CD4-positive, alpha-beta memory T cell (primary cell): ENCODE results near the gene KIF4A. TPM values are rescaled to one million over a fixed set of nuclear protein-coding genes. Genes with fewer than 3 reads are reported as not detected.
"Not testable (repeated sequence)": the region's sequence is repeated elsewhere in the genome, so short reads cannot be mapped to it uniquely, and the experiment has no call there.

ENCODE experiments used
- CTCF ChIA-PET: fragments of 350-600 bp; sonication (Branson Sonifier 250); formaldehyde crosslinking; loops from one replicate; lab custom pipeline; 2021; ENCODE audit warnings: inconsistent platforms; ENCODE audit not compliant: partially characterized antibody; lab: Charles Lee
- POLR2A ChIA-PET: fragments of 350-600 bp; sonication (Branson Sonifier 250); formaldehyde crosslinking; loops from one replicate; lab custom pipeline; 2021; ENCODE audit not compliant: partially characterized antibody; lab: Charles Lee
- DNase-seq, 5 donors: peaks; one replicate each; pipeline versions ENCODE4 v3.0.0 to v3.0.0-alpha.2; 2020 to 2022; ENCODE audit warnings: mixed read lengths in 1 of 5
- H3K27ac ChIP-seq: one replicate; pipeline ENCODE4 v1.7.0; 2013; ENCODE audit warnings: low read depth, low read length
- H3K27me3 ChIP-seq: 2 replicates; pipeline ENCODE4 v1.7.0; 2013; ENCODE audit warnings: mild to moderate bottlenecking, low read length, moderate library complexity; ENCODE audit not compliant: insufficient read depth
- H3K36me3 ChIP-seq: 2 replicates; pipeline ENCODE4 v1.7.0; 2013; ENCODE audit warnings: mild to moderate bottlenecking, low read length, moderate library complexity; ENCODE audit not compliant: insufficient read depth
- H3K4me1 ChIP-seq: 2 replicates; pipeline ENCODE4 v1.7.0; 2013; ENCODE audit warnings: mild to moderate bottlenecking, low read length, moderate library complexity; ENCODE audit not compliant: insufficient read depth
- H3K4me3 ChIP-seq, 2 donors: one replicate each; pipeline ENCODE4 v1.7.0; 2013; ENCODE audit warnings: low read length in 2 of 2, mild to moderate bottlenecking in 1 of 2
- H3K9me3 ChIP-seq, 2 donors: one replicate each; pipeline ENCODE4 v1.7.0; 2013; ENCODE audit warnings: low read length in 2 of 2, control low read depth in 1 of 2; ENCODE audit not compliant: control insufficient read depth in 1 of 2
- H3K27ac Mint-ChIP-seq, 7 donors: one replicate each; pipeline ENCODE4 v1.8.0; 2020 to 2021; ENCODE audit warnings: mixed read lengths in 7 of 7, mild to moderate bottlenecking in 6 of 7, inconsistent platforms in 3 of 7, moderate library complexity in 3 of 7
- H3K27me3 Mint-ChIP-seq, 2 donors: one replicate each; pipeline ENCODE4 v1.8.0; 2020 to 2021; ENCODE audit warnings: mixed read lengths in 2 of 2
- H3K36me3 Mint-ChIP-seq, 2 donors: one replicate each; pipeline ENCODE4 v1.8.0; 2020 to 2021; ENCODE audit warnings: mixed read lengths in 2 of 2, inconsistent platforms in 1 of 2, mild to moderate bottlenecking in 1 of 2
- H3K4me1 Mint-ChIP-seq, 4 donors: one replicate each; pipeline ENCODE4 v1.8.0; 2020 to 2021; ENCODE audit warnings: mixed read lengths in 4 of 4, mild to moderate bottlenecking in 1 of 4
- H3K4me3 Mint-ChIP-seq, 8 donors: one replicate each; pipeline ENCODE4 v1.8.0; 2020 to 2021; ENCODE audit warnings: mixed read lengths in 8 of 8, mild to moderate bottlenecking in 7 of 8, moderate library complexity in 6 of 8, inconsistent platforms in 3 of 8
- H3K9me3 Mint-ChIP-seq, 8 donors: one replicate each; pipeline ENCODE4 v1.8.0; 2020 to 2021; ENCODE audit warnings: mixed read lengths in 8 of 8, mild to moderate bottlenecking in 5 of 8, inconsistent platforms in 3 of 8, moderate library complexity in 1 of 8
- intact Hi-C: fragments of 100-400 bp; cut with micrococcal nuclease; formaldehyde crosslinking; loops from one replicate; pipeline ENCODE4 v1.15.1; 2023
- polyA plus RNA-seq, 2 donors: library from polyadenylated mRNA; unstranded; fragments of 300-500 nt; fragmentation: Illumina TruSeq; gene quantifications; one replicate each; pipeline ENCODE4 v1.2.3, GENCODE V29; 2021
- total RNA-seq, 2 experiments: library from RNA; stranded (reverse); gene quantifications; one replicate each; pipeline ENCODE4 v1.2.3, GENCODE V29; 2021

Gene KIF4A
- total and polyA plus RNA-seq, 4 experiments from 2014 or later = 0.08 to 0.17 TPM; not detected in 2

GRCh38 chrX:70292788-70293187, 2.9 kb downstream of the KIF4A start:
- Histone ChIP-seq H3K9me3 (no peaks in the 10 kb centered on the region), H3K36me3 (peaks cover 1% of the 10 kb centered on the region), H3K4me1 (peaks cover 10% of the 10 kb centered on the region), H3K4me3 (no peak overlapping the region), H3K27me3 (no peaks in the 10 kb centered on the region), H3K27ac (no peak overlapping the region)
- no peak for DNase-seq
- ChIA-PET POLR2A (no interaction called here), CTCF (no interaction called here)
- intact Hi-C loops = loop anchor here (10.0 kb wide), 1 partner anchor 142 kb away; no protein-coding TSS in a partner anchor
- Mint-ChIP-seq H3K27me3 (no peaks in the 10 kb centered on the region), H3K27ac (no peak overlapping the region), H3K4me1 (peaks cover 5 to 21% (median 11%) of the 10 kb centered on the region in 4 donors), H3K4me3 (no peak overlapping the region), H3K36me3 (peaks cover 0 to under 1% of the 10 kb centered on the region in 2 donors), H3K9me3 (no peaks in the 10 kb centered on the region)

DNA sequence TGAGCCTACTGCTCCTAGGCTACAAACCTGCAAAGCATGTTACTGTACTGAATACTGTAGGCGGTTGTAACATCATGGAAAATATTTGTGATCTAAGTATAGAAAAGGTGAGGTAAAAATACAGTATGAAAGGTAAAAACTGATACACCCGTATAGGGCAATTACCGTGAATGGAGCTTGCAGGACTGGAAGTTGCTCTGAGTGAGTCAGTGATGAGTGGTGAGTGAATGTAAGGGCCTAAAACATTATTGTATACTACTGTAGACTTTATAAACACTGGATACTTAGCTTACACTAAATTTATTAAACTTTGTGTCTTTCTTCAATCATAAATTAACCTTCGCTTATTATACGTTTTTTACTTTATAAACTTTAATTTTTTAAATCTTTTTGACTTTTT, 3.7 kb downstream of the KIF4A start:
- H3K36me3 ChIP-seq = no peaks in the 10 kb centered on the region
- peaks cover 10% of the 10 kb centered on the region for H3K4me1 ChIP-seq
- no peaks in the 10 kb centered on the region for H3K27me3 ChIP-seq
- POLR2A ChIA-PET = no interaction called here
- Mint-ChIP-seq H3K4me1 (peaks cover 5 to 21% (median 11%) of the 10 kb centered on the region in 4 donors), H3K36me3 (no peaks in the 10 kb centered on the region), H3K9me3 (no peaks in the 10 kb centered on the region), H3K27ac (no peak overlapping the region), H3K27me3 (no peaks in the 10 kb centered on the region), H3K4me3 (no peak overlapping the region)
- no peak for DNase-seq
- intact Hi-C loops = loop anchor here (10.0 kb wide), 1 partner anchor 141 kb away; no protein-coding TSS in a partner anchor
- CTCF ChIA-PET = no interaction called here
- no peak overlapping the region for H3K4me3 ChIP-seq
- H3K27ac ChIP-seq = no peak overlapping the region
- H3K9me3 ChIP-seq = no peaks in the 10 kb centered on the region

GRCh38 chrX:70301716-70302115, 11.8 kb downstream of the KIF4A start:
- Mint-ChIP-seq H3K27me3 (no peaks in the 10 kb centered on the region), H3K4me3 (peak overlapping the region in 2 of 8 donors; percentile 24 to 31), H3K27ac (peak overlapping the region in 2 of 7 donors; percentile 39 to 80), H3K36me3 (no peaks in the 10 kb centered on the region), H3K4me1 (peaks cover 8 to 16% (median 11%) of the 10 kb centered on the region in 4 donors), H3K9me3 (no peaks in the 10 kb centered on the region)
- H3K4me3 ChIP-seq = no peak overlapping the region
- H3K4me1 ChIP-seq = peaks cover 4% of the 10 kb centered on the region
- ChIA-PET POLR2A (no interaction called here), CTCF (no interaction called here)
- no peaks in the 10 kb centered on the region for H3K27me3 ChIP-seq
- H3K9me3 ChIP-seq = no peaks in the 10 kb centered on the region
- no peak for DNase-seq
- intact Hi-C loops = no loop called here
- no peak overlapping the region for H3K27ac ChIP-seq
- no peaks in the 10 kb centered on the region for H3K36me3 ChIP-seq

GRCh38 chrX:70313503-70313902, 23.6 kb downstream of the KIF4A start:
- H3K36me3 ChIP-seq = no peaks in the 10 kb centered on the region
- ChIA-PET POLR2A (no interaction called here), CTCF (interaction anchor here (0.9 kb wide), 1 partner anchor 122 kb away, joined by 3 read pairs; no protein-coding TSS in a partner anchor)
- Mint-ChIP-seq H3K27me3 (no peaks in the 10 kb centered on the region), H3K4me3 (no peak overlapping the region), H3K36me3 (no peaks in the 10 kb centered on the region), H3K27ac (no peak overlapping the region), H3K9me3 (no peaks in the 10 kb centered on the region), H3K4me1 (no peaks in the 10 kb centered on the region)
- no peak overlapping the region for H3K4me3 ChIP-seq
- no peak overlapping the region for H3K27ac ChIP-seq
- H3K4me1 ChIP-seq = peaks cover 3% of the 10 kb centered on the region
- no peaks in the 10 kb centered on the region for H3K9me3 ChIP-seq
- H3K27me3 ChIP-seq = no peaks in the 10 kb centered on the region
- no peak for DNase-seq
- intact Hi-C loops = no loop called here

DNA sequence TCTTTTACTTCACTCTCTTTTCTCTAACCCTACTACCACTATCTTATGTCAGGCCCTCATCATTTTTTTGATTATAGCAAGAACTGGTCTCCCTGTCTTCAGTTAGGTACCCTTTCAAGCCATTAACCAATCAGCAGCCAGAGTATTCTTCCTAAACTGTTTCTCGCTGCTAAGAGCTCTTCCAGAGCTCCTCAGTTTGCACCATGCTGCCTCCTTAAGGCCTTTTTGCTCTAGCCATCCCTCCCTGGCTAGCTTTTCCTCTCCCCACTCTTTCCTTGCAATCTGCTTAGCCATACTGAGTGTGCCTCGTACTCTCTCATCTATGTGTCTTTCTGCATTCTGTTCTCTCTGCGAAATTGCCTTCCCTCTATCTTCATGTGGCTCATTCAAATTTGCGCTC, 32.9 kb downstream of the KIF4A start:
- Histone ChIP-seq H3K4me1 (no peaks in the 10 kb centered on the region), H3K27ac (no peak overlapping the region), H3K4me3 (no peak overlapping the region), H3K9me3 (no peaks in the 10 kb centered on the region), H3K27me3 (no peaks in the 10 kb centered on the region), H3K36me3 (no peaks in the 10 kb centered on the region)
- H3K36me3 Mint-ChIP-seq = no peaks in the 10 kb centered on the region
- ChIA-PET CTCF (no interaction called here), POLR2A (no interaction called here)
- no peak for DNase-seq
- H3K27me3 Mint-ChIP-seq = no peaks in the 10 kb centered on the region
- H3K27ac Mint-ChIP-seq = no peak overlapping the region
- no peak overlapping the region for H3K4me3 Mint-ChIP-seq
- intact Hi-C loops = loop anchor here (10.0 kb wide), 1 partner anchor 112 kb away; no protein-coding TSS in a partner anchor
- no peaks in the 10 kb centered on the region for H3K9me3 Mint-ChIP-seq
- no peaks in the 10 kb centered on the region for H3K4me1 Mint-ChIP-seq

DNA sequence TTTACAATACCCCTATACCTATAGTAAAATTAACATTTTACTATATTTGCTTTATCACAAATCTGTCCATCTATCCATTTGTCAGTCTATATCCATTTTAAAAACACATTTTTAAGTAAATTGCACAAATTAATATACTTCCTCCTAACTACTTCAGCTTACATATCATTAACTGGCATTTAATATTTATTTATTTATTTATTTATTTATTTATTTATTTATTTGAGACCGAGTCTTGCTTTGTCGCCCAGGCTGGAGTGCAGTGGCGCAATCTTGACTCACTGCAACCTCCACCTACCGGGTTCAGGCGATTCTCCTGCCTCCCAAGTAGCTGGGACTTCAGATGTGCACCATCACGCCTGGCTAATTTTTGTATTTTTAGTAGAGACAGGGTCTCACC, 33.7 kb downstream of the KIF4A start:
- H3K27me3 Mint-ChIP-seq, H3K9me3 Mint-ChIP-seq, H3K4me3 ChIP-seq, H3K4me3 Mint-ChIP-seq, H3K27ac Mint-ChIP-seq, H3K36me3 Mint-ChIP-seq, H3K36me3 ChIP-seq, H3K27me3 ChIP-seq, POLR2A ChIA-PET, CTCF ChIA-PET, H3K4me1 ChIP-seq, H3K27ac ChIP-seq, DNase-seq, H3K9me3 ChIP-seq, H3K4me1 Mint-ChIP-seq: not testable (repeated sequence)
- intact Hi-C loops = loop anchor here (10.0 kb wide), 1 partner anchor 111 kb away; no protein-coding TSS in a partner anchor

GRCh38 chrX:70324326-70324725, 34.4 kb downstream of the KIF4A start:
- intact Hi-C loops = loop anchor here (10.0 kb wide), 1 partner anchor 110 kb away; no protein-coding TSS in a partner anchor
- ChIA-PET POLR2A (no interaction called here), CTCF (no interaction called here)
- no peaks in the 10 kb centered on the region for H3K27me3 ChIP-seq
- Mint-ChIP-seq H3K4me1 (no peaks in the 10 kb centered on the region), H3K27me3 (no peaks in the 10 kb centered on the region), H3K27ac (no peak overlapping the region), H3K4me3 (no peak overlapping the region), H3K9me3 (no peaks in the 10 kb centered on the region), H3K36me3 (no peaks in the 10 kb centered on the region)
- H3K4me3 ChIP-seq = no peak overlapping the region
- no peaks in the 10 kb centered on the region for H3K4me1 ChIP-seq
- H3K27ac ChIP-seq = no peak overlapping the region
- H3K36me3 ChIP-seq = no peaks in the 10 kb centered on the region
- DNase-seq = no peak
- H3K9me3 ChIP-seq = no peaks in the 10 kb centered on the region
